NCI-H1092 treated with DMSO at 0.1 percent for 48 hours (cell line): Measurements from ENCODE around the gene SPPL3.
"Not testable (repeated sequence)": the region's sequence is repeated elsewhere in the genome, so short reads cannot be mapped to it uniquely, and the experiment has no call there.

ENCODE experiments used
- DNase-seq: peaks from one replicate; lab custom pipeline; 2025; lab: John Stamatoyannopoulos, UW

The SPPL3 gene

DNA sequence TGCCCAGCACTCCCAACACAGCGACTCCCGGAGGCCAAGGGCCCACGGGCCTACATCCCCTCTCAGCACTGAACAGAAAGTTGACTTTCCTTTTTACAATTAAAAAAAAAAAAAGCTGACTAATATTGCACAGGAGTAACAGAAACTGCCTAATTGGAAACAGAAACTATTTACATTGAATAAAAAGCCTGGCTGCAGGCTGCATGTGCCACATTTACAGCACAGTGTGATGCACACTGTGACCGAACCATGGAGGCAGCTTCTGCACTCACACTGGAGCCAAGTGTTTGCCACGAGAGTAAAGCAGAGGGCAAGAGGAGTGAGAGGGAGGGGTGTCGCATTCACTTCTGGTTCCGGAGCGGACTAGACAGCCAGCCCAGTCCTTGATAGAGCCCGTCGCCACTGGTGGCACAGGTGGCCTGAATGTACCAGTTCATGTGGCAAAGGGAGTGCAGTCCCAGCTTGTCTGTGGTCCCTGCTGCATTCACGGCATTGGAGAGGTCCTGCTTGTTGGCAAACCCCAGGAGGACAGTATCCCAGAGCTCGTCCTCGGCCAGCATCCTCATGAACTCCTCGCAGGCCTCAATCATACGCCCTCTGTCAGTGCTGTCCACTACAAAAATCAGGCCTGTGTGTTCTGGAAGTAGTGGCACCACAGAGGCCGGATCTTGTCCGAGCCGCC is 59.2 kb downstream of the SPPL3 start:
- DNase-seq, result no peak

DNA sequence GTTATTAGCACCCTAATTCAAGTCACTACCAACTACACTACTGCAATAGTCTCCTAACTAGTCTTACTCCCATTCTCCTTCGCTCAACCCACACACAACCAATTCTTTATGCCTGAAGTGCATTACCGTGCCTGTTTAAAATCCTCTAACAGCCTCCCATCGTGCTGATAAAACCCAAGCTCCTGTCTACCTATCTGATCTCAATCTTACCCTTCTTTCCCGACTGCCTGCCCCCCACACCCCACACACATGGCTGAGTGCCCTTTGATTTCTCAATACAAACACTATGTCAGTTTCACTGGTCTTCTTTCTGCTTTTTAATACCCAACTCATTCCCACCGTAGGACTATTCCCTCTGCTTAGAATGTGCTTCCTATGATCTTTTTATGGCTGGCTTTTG is 59.9 kb downstream of the SPPL3 start:
- no peak for DNase-seq

DNA sequence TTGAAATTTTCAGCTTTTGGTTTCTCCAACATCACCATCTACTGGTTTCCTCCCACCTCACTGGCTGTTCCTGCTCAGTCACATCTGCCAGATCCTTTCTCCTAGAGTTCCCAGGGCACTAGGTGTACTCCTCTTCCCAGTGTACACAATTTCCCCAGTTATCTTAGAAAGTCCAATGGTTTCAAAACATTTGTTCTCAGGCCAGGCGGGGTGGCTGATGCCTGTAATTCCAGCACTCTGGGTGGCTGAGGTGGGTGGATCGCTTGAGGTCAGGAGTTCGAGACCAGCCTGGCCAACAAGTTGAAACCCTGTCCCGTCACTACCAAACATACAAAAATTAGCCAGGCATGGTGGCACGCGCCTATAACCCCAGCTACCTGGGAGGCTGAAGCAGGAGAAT is 60.7 kb downstream of the SPPL3 start:
- no peak for DNase-seq

DNA sequence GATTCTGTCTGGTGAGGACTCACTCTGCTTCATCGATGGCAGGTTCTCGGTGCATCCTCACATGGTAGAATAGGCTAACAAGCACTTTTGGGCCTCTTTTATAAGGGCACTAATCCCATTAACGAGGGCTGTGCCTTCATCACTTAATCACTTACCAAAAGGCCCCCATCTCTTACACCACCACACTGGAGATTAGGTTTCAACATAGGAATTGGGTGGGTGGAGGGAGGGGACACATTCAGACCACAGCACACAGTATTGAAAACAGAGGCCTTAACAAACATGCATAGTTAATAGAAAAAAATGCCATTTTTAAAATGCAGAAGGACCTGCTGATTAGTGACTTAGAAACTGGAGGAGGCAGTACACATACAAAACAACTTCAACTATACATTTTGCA is 61.6 kb downstream of the SPPL3 start:
- DNase-seq, result no peak

DNA sequence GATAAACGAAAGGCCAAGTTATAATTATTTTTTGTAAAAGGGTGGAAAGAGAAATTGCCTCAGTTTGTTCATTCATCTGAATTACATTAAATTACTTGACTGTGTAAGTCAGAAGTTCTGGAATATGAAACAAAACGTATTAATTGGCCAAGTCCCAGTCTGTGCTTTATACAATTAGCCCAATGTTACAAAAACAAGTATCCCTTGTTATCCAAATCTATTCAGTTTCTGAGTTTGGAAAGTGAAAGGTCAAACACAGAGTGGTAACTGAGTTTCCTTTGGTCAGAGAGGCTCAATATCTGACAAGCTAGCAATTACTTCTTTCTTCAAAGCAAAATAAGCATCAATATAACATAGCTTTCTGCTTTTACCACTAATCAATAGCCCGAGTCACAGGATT is 62.6 kb downstream of the SPPL3 start:
- no peak for DNase-seq

DNA sequence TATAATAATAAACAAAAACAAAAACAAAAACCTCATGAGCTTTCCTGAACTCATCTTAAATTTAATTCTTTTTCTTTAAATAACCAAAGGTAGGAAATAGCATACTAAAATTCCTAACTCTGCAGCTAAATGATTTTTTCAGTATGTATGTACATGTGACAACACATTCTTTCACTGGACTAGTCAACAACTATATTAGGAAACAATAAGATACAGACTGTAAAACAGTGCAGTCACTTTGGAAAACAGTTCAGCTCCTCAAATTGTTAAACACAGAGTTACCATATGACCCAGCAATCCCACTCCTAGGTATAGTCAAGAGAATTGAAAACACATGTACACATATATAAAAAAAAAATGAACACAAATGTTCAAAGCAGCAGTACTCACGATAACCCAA is 64.7 kb downstream of the SPPL3 start:
- no peak for DNase-seq

DNA sequence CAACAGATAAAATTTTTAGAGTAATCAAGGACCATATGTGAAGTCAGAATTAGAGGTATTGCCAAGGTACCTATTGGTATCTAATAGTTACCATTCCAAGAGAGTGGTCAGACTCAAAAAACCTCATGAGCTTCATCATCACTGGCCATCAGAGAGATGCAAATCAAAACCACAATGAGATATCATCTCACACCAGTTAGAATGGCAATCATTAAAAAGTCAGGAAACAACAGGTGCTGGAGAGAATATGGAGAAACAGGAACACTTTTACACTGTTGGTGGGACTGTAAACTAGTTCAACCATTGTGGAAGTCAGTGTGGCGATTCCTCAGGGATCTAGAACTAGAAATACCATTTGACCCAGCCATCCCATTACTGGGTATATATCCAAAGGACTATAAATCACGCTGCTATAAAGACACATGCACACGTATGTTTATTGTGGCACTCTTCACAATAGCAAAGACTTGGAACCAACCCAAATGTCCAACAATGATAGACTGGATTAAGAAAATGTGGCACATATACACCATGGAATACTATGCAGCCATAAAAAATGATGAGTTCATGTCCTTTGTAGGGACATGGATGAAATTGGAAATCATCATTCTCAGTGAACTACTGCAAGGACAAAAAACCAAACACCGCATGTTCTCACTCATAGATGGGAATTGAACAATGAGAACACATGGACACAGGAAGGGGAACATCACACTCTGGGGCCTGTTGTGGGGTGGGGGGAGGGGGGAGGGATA is 65.4 kb downstream of the SPPL3 start:
- not testable (repeated sequence) for DNase-seq

DNA sequence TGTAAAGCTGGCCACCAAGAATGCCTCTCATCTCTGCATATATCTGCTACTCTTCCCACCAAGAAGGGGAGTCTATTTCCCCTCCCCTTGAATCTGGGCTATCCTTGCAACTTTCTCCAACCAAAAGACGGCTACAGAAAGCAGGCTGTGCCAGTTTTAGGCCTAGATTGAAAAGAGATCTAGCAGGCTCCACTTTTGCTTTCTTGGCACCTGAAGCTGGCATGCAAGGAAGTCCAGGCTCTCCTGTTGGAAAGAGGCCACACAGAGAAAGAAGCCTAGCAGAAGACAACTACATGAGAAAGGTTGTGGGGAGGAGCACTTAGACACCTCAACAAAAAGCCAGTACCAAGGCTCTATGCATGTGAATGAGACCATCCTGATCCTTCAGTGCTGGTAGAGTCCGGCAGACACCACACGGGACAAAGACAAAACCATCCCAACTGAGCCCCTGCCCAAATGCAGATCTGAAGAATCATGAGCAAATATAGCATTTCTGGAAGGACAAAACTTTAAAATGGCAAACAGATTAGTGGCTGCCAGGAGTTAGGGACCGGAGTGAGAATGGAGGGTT is 68.0 kb downstream of the SPPL3 start:
- no peak for DNase-seq

DNA sequence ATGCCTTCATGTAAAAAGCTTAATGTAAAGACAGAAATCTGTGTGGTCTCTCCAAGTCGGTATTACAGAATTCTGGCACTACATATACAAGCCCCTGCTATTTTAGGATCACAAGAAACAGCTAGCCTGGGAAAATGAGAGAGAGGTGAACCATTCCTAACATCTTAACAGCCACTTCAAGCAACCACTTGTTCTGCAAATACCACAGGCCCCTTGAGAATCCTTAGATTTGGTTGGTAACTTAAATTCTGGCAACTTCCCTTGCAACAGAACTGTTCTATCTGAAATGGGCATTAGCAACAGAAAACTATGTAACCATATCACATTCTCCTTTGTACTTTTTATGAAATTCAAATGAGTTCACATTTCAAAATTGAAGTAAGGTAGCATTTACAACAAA is 68.5 kb downstream of the SPPL3 start:
- DNase-seq, result no peak

DNA sequence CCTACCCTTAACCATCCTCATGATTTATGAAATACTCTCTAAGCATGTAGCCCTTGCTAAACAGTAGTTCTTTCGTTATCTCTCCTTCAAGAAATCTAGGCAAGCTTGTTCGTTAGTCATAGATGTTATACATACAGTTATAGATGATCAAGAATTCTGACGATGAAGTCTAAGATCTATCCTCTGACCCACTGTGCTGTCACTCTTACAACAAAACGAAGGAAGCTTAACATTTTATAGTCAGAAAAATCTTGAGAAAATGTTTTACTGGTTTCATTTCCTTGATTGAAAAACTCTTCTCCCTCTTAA is 68.9 kb downstream of the SPPL3 start:
- no peak for DNase-seq

DNA sequence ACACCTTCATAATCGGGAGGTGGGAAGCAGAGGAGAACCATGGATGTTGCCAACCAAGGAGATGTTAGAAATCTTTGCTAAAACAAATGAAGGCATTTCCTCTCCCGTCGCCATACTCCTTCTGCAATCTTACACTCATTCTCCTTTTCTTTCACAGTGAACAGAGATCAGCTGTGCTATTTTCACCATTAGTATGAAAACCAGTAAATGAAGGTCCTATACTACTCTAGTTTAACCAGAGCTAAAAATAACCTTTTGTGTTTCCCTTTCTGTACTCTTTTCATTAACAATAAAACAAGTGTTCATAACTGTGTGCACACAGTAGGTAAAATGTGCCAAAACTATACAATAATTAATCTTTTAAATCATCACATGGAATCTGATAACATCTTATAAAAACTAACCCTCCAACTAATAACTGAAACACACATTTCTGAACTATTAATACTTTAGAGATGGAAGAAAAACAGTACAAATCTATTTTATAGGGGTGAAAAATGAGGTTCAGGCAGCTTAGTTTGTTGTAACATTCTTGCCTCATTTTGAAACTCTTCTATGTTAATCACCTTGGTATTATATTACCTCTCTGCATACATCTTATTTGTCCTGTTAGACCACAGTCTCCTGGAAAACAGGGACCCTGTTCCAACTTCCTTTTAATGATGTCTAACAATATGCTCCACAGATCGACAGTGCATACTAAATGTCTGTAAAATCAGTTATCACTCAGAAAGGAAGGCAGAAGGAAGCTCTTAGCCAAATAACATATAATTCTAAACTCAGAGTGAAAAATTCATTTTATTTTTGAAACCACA is 69.5 kb downstream of the SPPL3 start:
- DNase-seq, result no peak

DNA sequence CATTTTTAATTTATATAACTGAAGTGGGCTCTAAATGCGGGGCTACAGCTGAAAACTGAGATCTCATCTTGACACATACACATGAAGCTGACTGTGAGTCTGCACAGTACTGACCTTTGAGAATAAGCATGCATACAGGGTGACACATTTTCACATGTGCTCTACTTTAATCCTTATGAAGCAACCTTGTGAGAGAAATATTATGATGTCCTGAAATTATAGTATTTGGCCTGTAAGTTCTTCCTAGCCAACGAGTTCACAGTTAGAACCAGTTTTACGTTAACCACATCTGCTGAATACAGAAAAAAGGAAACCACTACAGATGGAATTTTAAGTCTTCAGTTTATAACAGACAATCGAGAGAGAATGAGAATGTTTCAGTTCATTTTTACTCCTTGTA is 70.3 kb downstream of the SPPL3 start:
- DNase-seq, result no peak

DNA sequence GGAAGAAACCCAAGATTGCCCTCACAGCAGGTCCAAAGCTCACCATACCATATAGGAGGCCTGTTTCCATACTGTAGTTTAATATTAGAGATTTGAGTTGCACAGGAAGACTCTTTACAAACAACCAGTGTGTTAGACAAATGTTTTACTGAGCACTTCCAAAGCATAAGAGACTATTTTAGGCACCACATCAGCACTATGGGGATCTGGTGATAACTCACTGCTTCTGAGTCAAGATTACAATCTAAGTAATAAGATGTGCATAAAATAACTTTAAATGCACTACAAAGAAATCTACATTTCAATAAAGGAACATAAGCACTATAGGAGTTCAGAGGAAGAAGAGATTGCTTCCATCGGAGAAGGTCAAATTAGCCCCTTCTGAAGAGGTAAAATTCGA is 71.4 kb downstream of the SPPL3 start:
- DNase-seq, result no peak

DNA sequence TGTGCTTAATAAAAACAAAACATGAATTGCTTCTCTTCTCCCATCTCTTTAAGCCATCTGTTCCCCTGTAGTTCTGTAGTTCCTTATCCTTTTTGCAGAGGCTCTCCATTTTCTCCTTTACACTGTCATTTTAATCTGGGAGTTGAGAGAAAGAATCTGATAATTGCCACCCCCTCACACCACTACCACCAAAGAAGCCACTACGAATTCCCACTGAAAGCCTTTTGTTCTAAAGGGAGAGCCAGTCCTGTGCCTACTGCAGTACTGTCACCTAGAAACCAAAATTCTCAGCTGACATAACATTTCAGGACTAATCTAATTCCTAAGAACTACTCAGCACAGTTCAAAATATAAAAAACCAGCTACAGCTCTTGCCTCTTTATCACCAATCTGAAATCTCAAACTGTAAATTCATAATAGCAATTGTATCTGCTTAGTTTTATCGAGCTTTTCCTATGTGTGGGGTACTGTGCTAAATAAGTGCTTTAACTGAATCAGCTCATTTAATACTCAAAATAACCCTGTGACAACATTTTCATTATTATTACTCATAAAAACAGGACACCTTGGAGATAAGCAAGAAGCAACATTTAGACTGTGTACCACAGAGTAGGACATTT is 72.4 kb downstream of the SPPL3 start:
- no peak for DNase-seq

DNA sequence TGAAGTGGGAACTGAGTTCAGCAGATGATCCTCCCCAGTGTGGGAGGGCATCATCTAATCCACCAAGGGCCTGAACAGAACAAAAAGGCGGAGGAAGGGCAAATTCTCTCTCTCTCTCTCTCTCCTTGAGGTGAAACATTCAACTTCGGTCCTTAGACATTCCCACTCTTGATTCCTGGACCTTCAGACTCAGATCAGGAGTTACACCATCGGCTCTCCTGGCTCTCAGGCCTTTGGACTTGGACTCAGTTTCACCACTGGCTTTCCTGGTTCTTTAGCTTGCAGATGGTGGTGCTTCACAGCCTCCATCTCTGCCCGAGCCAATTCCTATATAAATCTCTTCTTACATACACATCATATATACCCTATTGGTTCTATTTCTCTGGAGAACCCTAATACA is 73.2 kb downstream of the SPPL3 start:
- DNase-seq, result no peak

DNA sequence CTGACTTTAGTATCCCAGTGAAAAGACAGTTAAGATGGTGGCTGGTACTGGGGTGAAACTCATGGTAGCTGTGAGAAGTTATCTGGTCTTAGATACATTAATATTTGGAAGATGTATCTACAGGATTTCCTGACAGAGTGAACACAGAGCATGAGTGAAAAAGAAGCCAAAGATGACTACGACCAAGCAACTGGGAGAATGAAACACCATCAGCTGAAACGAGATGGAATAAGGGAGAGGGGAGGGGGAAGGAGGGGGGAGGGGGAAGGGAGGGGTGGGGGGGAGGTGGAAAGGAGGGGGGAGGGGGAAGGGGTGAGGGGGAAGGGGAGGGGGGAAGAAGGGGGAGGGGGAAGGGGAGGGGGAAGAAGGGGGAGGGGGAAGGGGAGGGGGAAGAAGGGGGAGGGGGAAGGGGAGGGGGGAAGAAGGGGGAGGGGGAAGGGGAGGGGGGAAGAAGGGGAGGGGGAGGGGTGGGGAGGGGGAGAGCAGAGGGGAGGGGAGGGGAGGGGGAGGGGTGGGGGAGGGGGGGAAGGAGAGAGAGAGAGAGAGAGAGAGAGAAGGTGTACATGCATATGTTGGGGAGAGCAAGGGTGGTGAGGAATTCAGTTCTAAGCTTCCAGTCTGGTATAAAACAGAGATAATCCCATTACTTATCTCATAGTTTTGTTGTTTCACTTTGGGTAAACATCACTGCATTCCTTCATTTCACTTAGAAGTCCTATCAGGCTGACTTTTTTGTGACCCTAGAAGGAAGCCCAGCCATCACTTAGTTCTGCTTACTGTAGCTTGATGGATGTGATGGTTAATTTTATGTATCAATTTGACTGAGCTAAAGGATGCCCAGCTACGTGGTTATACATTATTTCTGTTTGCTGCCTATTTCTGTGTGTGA is 73.9 kb downstream of the SPPL3 start:
- DNase-seq, result no peak

DNA sequence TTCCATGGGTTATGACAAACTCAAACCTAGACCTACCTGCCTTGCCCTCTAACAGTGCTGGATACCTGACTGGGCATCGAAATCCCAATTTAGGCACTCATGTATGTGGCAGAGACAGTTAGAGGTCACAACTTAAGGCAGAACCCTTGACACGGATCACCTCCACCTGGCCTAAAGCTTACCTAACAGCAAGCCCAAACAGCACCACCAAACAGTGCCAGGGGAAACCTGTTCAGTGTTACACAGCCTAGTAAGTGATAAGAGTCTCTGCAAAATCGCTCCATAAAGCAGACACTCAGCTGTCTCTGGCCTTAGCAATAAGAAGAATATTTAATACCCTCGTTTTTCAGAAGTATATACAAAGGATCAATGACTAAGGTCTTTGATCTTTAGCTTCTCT is 77.8 kb downstream of the SPPL3 start:
- no peak for DNase-seq

DNA sequence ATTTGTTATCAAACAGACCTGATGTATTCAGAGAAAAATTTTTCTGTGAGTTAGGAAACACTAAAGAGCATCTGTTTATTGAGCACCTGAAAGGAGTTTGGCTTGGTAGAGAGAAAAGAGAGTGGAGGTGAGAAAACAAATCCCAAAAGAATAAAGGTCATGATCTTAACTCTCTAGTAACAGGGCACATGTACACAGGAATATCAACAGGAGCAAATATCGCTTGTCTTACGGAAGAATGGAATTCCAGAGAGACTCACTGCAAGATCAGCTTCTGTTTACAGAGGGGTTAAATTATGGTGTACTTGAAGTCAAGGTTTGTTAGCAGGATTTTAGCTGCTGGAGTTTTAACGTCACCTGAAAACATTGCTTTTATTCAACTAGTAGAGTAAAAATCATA is 78.8 kb downstream of the SPPL3 start:
- no peak for DNase-seq

DNA sequence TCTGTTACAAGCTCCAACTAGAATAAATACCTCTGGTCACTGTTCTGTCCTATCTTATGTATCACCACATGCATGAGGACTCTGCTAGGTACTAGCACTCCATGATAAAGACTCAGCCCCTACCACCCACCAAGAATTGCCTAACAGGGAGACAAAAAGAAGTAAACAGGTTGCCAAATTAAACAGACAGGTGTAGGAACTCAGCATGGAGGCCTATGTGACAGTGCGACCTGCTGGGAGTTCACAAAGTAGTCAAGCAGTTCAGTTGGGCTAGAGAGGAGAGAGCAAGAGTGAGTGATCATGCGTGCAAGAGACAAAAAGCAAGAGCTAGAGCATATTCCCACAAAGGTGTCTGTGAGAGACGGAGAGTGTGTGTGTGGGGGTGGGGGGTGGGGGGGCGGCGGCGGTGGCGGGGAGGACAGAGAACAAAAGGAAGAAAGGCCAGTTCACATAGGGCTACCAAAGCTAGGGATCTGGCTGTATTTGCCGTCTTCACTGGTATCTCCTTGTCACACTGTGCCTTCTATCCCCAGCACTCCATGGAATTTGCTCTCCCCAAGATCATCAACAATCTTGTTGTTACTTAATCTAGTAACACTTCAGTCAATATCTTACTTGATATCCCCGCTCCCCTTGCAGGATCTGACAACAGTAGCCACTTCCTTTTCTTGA is 81.2 kb downstream of the SPPL3 start:
- DNase-seq, result no peak

DNA sequence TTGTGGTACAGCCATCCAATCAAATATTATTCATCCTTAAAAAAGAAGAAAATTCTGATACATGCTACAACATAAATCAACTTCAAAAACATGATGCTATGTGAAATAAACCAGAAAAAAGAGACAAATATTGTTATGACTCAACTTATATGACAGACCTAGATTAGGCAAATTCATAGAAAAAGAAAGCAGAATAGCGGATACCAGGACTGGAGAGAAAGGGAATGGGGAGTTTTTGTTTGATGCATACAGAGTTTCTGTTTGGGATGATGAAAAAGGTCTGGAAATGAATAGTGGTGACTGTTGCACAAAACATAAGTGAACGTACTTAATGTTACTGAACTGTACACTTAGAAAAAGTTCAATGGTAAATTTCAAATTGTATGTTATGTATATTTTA is 82.3 kb downstream of the SPPL3 start:
- no peak for DNase-seq
